ENCODE measurements around the gene SFN. TPM values are rescaled to one million over a fixed set of nuclear protein-coding genes. Genes with fewer than 3 reads are reported as not detected.

The SFN gene
- total RNA-seq, 1 donor from 2014 or later, result 465 TPM

DNA sequence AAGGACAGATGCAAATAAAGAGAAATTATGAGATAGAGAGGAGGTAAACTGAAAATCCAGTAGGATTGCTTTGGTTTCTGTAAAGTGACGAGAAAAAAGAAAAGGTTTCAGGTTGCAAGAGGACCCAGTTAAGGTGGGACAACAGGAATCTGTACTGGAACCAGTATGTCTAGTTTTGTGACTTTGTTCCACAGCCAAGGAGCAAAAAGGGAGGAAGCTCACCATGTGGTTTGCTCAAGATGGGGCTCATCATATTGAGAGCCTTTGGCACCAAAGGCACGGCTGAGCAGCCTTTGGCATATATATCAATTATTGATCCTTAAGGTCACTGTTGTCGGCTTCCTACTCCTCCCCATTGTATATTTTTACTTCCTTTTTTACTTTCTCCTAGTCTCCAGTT, 38.2 kb upstream of the SFN start:
- no peak overlapping the region for H3K4me3 ChIP-seq (ENCODE audit: low read depth, low read length)
- no peaks in the 10 kb centered on the region for H3K27me3 ChIP-seq (ENCODE audit: control insufficient read depth, insufficient read depth, low read length)
- no peaks in the 10 kb centered on the region for H3K36me3 ChIP-seq (ENCODE audit: control insufficient read depth, insufficient read depth, low read length)
- TF ChIP-seq, protein P1, sequence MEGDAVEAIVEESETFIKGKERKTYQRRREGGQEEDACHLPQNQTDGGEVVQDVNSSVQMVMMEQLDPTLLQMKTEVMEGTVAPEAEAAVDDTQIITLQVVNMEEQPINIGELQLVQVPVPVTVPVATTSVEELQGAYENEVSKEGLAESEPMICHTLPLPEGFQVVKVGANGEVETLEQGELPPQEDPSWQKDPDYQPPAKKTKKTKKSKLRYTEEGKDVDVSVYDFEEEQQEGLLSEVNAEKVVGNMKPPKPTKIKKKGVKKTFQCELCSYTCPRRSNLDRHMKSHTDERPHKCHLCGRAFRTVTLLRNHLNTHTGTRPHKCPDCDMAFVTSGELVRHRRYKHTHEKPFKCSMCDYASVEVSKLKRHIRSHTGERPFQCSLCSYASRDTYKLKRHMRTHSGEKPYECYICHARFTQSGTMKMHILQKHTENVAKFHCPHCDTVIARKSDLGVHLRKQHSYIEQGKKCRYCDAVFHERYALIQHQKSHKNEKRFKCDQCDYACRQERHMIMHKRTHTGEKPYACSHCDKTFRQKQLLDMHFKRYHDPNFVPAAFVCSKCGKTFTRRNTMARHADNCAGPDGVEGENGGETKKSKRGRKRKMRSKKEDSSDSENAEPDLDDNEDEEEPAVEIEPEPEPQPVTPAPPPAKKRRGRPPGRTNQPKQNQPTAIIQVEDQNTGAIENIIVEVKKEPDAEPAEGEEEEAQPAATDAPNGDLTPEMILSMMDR (IDR thresholded peaks at IDR 0.05; ENCODE audit: insufficient read depth, low read length, severe bottlenecking), result no peak
- no peak for FAIRE-seq
- DNase-seq (ENCODE audit: low read depth), result peak; percentile 52

DNA sequence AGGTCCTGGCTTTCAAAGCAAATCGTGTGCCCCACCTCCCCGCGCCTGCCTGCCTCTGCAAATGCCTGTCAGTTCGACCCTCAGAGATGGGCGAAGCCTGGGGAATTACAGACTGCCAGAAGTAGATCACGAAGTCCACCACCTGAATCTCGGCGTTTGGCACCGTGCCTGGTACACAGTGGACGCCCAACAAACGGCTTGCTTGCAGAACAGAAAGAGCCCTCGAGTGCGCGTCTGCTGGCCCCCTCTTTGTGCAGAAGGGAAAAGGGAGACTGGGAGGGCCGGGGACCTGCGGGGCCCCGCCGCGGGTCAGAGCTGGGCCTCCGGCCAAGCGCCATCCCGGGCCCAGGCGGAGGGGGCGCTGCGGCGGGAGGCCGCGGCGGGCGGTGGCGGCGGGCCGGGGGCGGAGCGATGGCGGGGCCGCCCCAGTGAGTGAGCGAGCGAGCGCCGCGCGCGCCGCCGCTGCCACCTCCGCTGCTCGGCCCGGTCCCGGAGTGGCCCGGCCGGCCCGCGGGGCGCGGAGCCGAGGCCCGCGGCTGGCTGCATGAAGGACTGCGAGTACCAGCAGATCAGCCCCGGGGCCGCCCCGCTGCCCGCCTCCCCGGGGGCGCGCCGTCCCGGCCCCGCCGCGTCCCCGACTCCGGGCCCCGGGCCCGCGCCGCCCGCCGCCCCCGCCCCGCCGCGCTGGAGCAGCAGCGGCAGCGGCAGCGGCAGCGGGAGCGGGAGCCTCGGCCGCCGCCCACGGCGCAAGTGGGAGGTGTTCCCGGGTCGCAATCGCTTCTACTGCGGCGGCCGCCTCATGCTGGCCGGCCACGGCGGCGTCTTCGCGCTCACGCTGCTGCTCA, 36.5 kb upstream of the SFN start, which contains the start of gene ZDHHC18:
TSS of gene ZDHHC18 (plus strand) at position 428 of the 845 bp plus-strand sequence. CDS start at position 545, 117 bp downstream.
- H3K36me3 ChIP-seq (ENCODE audit: control insufficient read depth, insufficient read depth, low read length), result peaks cover 5% of the 10 kb centered on the region
- no peaks in the 10 kb centered on the region for H3K27me3 ChIP-seq (ENCODE audit: control insufficient read depth, insufficient read depth, low read length)
- peak within 1 kb of the TSS; percentile 79 for H3K4me3 ChIP-seq (ENCODE audit: low read depth, low read length)
- no peak for FAIRE-seq
- TF ChIP-seq, protein P1 (IDR thresholded peaks at IDR 0.05; ENCODE audit: insufficient read depth, low read length, severe bottlenecking), result peak; percentile 47
- no peak for DNase-seq (ENCODE audit: low read depth)

DNA sequence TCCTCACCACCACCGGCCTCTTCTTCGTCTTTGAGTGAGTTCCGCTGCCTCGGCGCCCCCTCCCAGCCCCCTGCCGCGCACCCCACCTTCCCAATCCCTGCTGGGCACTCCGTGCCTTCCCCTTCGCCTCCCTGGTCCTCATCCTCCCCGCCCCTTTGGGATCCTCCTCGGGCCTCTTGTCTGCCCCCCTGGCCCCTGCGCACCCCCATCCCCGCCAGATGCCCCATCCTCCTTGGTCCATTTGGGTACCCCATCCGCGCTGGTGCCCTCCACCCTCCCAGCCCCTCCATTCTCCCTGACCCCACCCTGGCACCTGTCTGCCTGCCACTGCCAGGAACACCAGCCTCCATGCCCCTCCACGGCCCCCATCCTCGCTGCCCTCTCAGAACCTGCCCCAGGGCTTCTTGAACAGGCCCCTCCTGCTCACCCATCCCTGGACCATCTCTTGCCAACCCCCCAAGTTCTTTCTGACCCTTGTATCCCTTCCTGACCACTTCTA, 35.8 kb upstream of the SFN start:
- Histone ChIP-seq H3K4me3 (ENCODE audit: low read depth, low read length) (peak overlapping the region; percentile 79), H3K27me3 (ENCODE audit: control insufficient read depth, insufficient read depth, low read length) (no peaks in the 10 kb centered on the region), H3K36me3 (ENCODE audit: control insufficient read depth, insufficient read depth, low read length) (peaks cover 8% of the 10 kb centered on the region)
- FAIRE-seq (no peak), DNase-seq (ENCODE audit: low read depth) (no peak)
- TF ChIP-seq, protein P1 (IDR thresholded peaks at IDR 0.05; ENCODE audit: insufficient read depth, low read length, severe bottlenecking), result no peak

DNA sequence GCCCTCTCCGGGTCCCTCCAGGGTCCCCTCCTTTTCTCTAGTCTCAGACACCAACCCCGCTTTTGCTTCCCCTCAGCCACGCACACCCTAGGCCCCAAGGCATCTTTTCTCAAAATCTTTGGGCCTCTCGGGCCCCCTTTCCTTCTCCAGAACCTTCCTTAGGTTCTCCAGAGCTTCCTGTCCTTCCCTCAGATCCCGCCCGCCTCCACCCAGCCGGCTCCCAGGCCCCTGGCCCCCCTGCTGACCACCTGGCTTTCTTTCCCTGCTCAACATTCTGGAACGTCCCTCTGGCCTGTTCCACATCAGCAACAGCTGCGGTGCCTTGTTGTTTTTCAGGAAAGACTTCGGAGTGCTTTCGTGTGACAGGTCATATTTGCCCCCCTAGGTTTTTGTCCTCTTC, 35.3 kb upstream of the SFN start:
- Histone ChIP-seq H3K27me3 (ENCODE audit: control insufficient read depth, insufficient read depth, low read length) (no peaks in the 10 kb centered on the region), H3K4me3 (ENCODE audit: low read depth, low read length) (peak overlapping the region; percentile 79), H3K36me3 (ENCODE audit: control insufficient read depth, insufficient read depth, low read length) (peaks cover 13% of the 10 kb centered on the region)
- FAIRE-seq (no peak), DNase-seq (ENCODE audit: low read depth) (no peak)
- TF ChIP-seq, protein P1 (IDR thresholded peaks at IDR 0.05; ENCODE audit: insufficient read depth, low read length, severe bottlenecking), result no peak

DNA sequence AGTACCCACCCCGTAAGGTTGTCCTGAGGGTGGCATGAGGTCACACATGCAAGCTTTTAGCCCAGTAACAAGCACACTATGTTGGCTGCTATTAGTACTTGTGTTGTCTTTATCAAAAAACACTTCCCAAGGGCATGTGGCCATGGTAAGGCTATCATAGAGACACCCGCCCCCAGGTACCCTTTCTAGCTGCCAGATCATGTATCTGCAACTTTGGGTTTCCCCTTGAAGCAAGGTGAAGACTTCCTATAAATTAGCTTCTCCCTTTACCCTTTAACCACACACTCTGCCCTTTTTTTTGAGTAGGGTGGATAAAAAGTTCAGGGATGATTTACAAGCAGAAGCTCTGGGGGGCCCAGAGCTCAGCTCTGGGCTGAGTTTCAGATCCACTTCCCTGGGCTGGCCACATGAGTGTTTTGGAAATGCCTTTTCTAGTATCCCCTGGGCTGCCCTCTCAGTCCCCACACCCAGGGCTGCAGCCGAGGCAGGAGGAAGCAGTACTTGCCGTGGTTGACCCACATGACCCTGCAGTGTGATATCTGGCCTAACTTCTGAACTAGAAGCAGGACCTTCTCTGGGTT, 34.4 kb upstream of the SFN start:
- Histone ChIP-seq H3K4me3 (ENCODE audit: low read depth, low read length) (no peak overlapping the region), H3K27me3 (ENCODE audit: control insufficient read depth, insufficient read depth, low read length) (no peaks in the 10 kb centered on the region), H3K36me3 (ENCODE audit: control insufficient read depth, insufficient read depth, low read length) (peaks cover 18% of the 10 kb centered on the region)
- TF ChIP-seq, protein P1 (IDR thresholded peaks at IDR 0.05; ENCODE audit: insufficient read depth, low read length, severe bottlenecking), result no peak
- DNase-seq (ENCODE audit: low read depth) (no peak), FAIRE-seq (no peak)
